Duodenal mucosa (tissue), 2 donors: ENCODE measurements around the gene AOC1.

Source experiments
- H3K27ac ChIP-seq: one replicate; pipeline ENCODE4 v1.7.0; 2013; ENCODE audit warnings: low read depth, low read length
- H3K27me3 ChIP-seq, 2 donors: one replicate each; pipeline ENCODE4 v1.7.0; 2013; ENCODE audit warnings: low read length in 2 of 2, control low read depth in 1 of 2; ENCODE audit not compliant: insufficient read depth in 2 of 2, control insufficient read depth in 1 of 2
- H3K36me3 ChIP-seq, 2 donors: one replicate each; pipeline ENCODE4 v1.7.0; 2013; ENCODE audit warnings: low read length in 2 of 2, control low read depth in 1 of 2; ENCODE audit not compliant: insufficient read depth in 2 of 2, control insufficient read depth in 1 of 2
- H3K4me1 ChIP-seq, 2 donors: one replicate each; pipeline ENCODE4 v1.7.0; 2013; ENCODE audit warnings: low read length in 2 of 2, control low read depth in 1 of 2; ENCODE audit not compliant: insufficient read depth in 2 of 2, control insufficient read depth in 1 of 2
- H3K4me3 ChIP-seq, 2 donors: one replicate each; pipeline ENCODE4 v1.7.0; 2013; ENCODE audit warnings: low read length in 2 of 2, low read depth in 1 of 2
- H3K9ac ChIP-seq, 2 donors: one replicate each; pipeline ENCODE4 v1.7.0; 2013; ENCODE audit warnings: low read length in 2 of 2, low read depth in 1 of 2
- H3K9me3 ChIP-seq, 2 donors: one replicate each; pipeline ENCODE4 v1.7.0; 2013; ENCODE audit warnings: low read length in 2 of 2, control low read depth in 1 of 2; ENCODE audit not compliant: control insufficient read depth in 1 of 2

AOC1 gene

GRCh38 chr7:150820148-150820547, 32.2 kb upstream of the AOC1 start:
- peaks cover under 1 to 1% of the 10 kb centered on the region in 2 donors for H3K4me1 ChIP-seq
- H3K9me3 ChIP-seq, result peaks cover 0 to 6% of the 10 kb centered on the region in 2 donors
- no peak overlapping the region for H3K4me3 ChIP-seq
- H3K36me3 ChIP-seq, result no peaks in the 10 kb centered on the region
- H3K9ac ChIP-seq, result no peak overlapping the region
- no peaks in the 10 kb centered on the region for H3K27me3 ChIP-seq
- H3K27ac ChIP-seq, result no peak overlapping the region

- H3K27me3 ChIP-seq, result no peaks in the 10 kb centered on the region
- peak overlapping the region; percentile 13 for H3K27ac ChIP-seq
- H3K36me3 ChIP-seq, result no peaks in the 10 kb centered on the region
- H3K9ac ChIP-seq, result no peak overlapping the region
- H3K4me3 ChIP-seq, result no peak overlapping the region
- H3K9me3 ChIP-seq, result peaks cover 0 to 6% of the 10 kb centered on the region in 2 donors
- H3K4me1 ChIP-seq, result peaks cover 6 to 7% of the 10 kb centered on the region in 2 donors
These were observed 31.6 kb upstream of the AOC1 start for GRCh38 chr7:150820578-150821198.

- H3K36me3 ChIP-seq, result no peaks in the 10 kb centered on the region
- peaks cover 17 to 23% of the 10 kb centered on the region in 2 donors for H3K4me1 ChIP-seq
- H3K27me3 ChIP-seq, result no peaks in the 10 kb centered on the region
- H3K9ac ChIP-seq, result no peak overlapping the region
- H3K4me3 ChIP-seq, result no peak overlapping the region
- H3K27ac ChIP-seq, result no peak overlapping the region
- H3K9me3 ChIP-seq, result no peaks in the 10 kb centered on the region
These were observed 29.3 kb upstream of the AOC1 start for GRCh38 chr7:150823043-150823442.

- Histone ChIP-seq H3K9ac (no peak overlapping the region), H3K9me3 (no peaks in the 10 kb centered on the region), H3K4me3 (no peak overlapping the region), H3K4me1 (peaks cover 17 to 23% of the 10 kb centered on the region in 2 donors), H3K27ac (no peak overlapping the region), H3K36me3 (no peaks in the 10 kb centered on the region), H3K27me3 (no peaks in the 10 kb centered on the region)
These were observed 28.7 kb upstream of the AOC1 start for GRCh38 chr7:150823484-150824126.

GRCh38 chr7:150824379-150825177, 27.7 kb upstream of the AOC1 start:
- H3K9ac ChIP-seq, result no peak overlapping the region
- no peak overlapping the region for H3K4me3 ChIP-seq
- H3K4me1 ChIP-seq, result peaks cover 17 to 23% of the 10 kb centered on the region in 2 donors
- H3K36me3 ChIP-seq, result no peaks in the 10 kb centered on the region
- H3K27me3 ChIP-seq, result no peaks in the 10 kb centered on the region
- H3K9me3 ChIP-seq, result no peaks in the 10 kb centered on the region
- no peak overlapping the region for H3K27ac ChIP-seq

GRCh38 chr7:150826061-150826849, 26.1 kb upstream of the AOC1 start:
- Histone ChIP-seq H3K27me3 (no peaks in the 10 kb centered on the region), H3K27ac (peak overlapping the region; percentile 54), H3K9ac (no peak overlapping the region)

GRCh38 chr7:150828384-150828783, 23.9 kb upstream of the AOC1 start:
- H3K4me3 ChIP-seq, result no peak overlapping the region
- no peaks in the 10 kb centered on the region for H3K27me3 ChIP-seq
- H3K9ac ChIP-seq, result no peak overlapping the region
- no peak overlapping the region for H3K27ac ChIP-seq
- H3K4me1 ChIP-seq, result peaks cover 21 to 41% of the 10 kb centered on the region in 2 donors
- no peaks in the 10 kb centered on the region for H3K9me3 ChIP-seq
- H3K36me3 ChIP-seq, result no peaks in the 10 kb centered on the region

More at GRCh38 chr7:150826061-150826849, 26.1 kb upstream of the AOC1 start:
- H3K9me3 ChIP-seq, result no peaks in the 10 kb centered on the region
- no peaks in the 10 kb centered on the region for H3K36me3 ChIP-seq
- H3K4me3 ChIP-seq, result peak overlapping the region; percentile 9
- peaks cover 21 to 35% of the 10 kb centered on the region in 2 donors for H3K4me1 ChIP-seq

GRCh38 chr7:150829426-150829825, 22.9 kb upstream of the AOC1 start:
- H3K4me1 ChIP-seq, result peaks cover 21 to 41% of the 10 kb centered on the region in 2 donors
- H3K27me3 ChIP-seq, result no peaks in the 10 kb centered on the region
- H3K9ac ChIP-seq, result no peak overlapping the region
- no peaks in the 10 kb centered on the region for H3K9me3 ChIP-seq
- no peaks in the 10 kb centered on the region for H3K36me3 ChIP-seq
- no peak overlapping the region for H3K4me3 ChIP-seq
- H3K27ac ChIP-seq, result no peak overlapping the region

GRCh38 chr7:150830937-150831336, 21.4 kb upstream of the AOC1 start:
- no peaks in the 10 kb centered on the region for H3K27me3 ChIP-seq
- H3K27ac ChIP-seq, result peak overlapping the region; percentile 3
- H3K4me1 ChIP-seq, result peaks cover 12 to 32% of the 10 kb centered on the region in 2 donors
- H3K36me3 ChIP-seq, result no peaks in the 10 kb centered on the region
- H3K9me3 ChIP-seq, result no peaks in the 10 kb centered on the region
- no peak overlapping the region for H3K4me3 ChIP-seq
- no peak overlapping the region for H3K9ac ChIP-seq
